DND-41 (cell line): ENCODE data around the gene NRXN2.

ENCODE experiments used
- EZH2 ChIP-seq: IDR thresholded peaks from 3 replicates; pipeline ENCODE4 v1.6.1; 2012; ENCODE audit warnings: borderline replicate concordance, low read depth, mild to moderate bottlenecking, moderate library complexity, low read length, inconsistent platforms; ENCODE audit not compliant: severe bottlenecking
- TF ChIP-seq, protein P1 (sequence below): IDR thresholded peaks from 2 replicates; pipeline ENCODE4 v1.5.1; 2012; ENCODE audit warnings: borderline replicate concordance, low read length, moderate library complexity, mild to moderate bottlenecking; ENCODE audit not compliant: poor library complexity, severe bottlenecking; ENCODE audit errors: extremely low read depth

DNA sequence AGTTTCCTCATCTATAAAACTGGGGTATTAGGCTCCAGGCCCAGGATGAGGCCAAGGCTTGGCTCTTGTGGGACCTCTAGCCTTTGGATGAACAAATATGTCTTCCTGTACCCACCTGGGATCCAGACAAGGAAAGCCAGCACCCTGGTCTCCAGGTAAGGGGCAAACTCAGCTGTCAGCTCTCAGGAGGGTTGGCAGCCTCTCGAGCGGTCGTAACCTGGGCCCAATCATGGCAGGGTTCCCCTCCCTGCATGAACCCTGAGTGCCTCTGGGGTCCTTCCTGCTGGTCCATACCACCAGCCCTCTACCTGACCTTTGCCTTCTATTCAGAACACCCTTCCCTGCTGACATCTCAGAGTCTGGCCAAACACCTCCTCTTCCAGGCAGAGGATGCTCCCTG is 112.4 kb downstream of the NRXN2 start:
- TF ChIP-seq EZH2, result no peak
- TF ChIP-seq, protein P1, sequence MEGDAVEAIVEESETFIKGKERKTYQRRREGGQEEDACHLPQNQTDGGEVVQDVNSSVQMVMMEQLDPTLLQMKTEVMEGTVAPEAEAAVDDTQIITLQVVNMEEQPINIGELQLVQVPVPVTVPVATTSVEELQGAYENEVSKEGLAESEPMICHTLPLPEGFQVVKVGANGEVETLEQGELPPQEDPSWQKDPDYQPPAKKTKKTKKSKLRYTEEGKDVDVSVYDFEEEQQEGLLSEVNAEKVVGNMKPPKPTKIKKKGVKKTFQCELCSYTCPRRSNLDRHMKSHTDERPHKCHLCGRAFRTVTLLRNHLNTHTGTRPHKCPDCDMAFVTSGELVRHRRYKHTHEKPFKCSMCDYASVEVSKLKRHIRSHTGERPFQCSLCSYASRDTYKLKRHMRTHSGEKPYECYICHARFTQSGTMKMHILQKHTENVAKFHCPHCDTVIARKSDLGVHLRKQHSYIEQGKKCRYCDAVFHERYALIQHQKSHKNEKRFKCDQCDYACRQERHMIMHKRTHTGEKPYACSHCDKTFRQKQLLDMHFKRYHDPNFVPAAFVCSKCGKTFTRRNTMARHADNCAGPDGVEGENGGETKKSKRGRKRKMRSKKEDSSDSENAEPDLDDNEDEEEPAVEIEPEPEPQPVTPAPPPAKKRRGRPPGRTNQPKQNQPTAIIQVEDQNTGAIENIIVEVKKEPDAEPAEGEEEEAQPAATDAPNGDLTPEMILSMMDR, result no peak
